ENCODE results near the gene FOXQ1. TPM values are rescaled to one million over a fixed set of nuclear protein-coding genes. Genes with fewer than 3 reads are reported as not detected.

The FOXQ1 gene
- total and polyA plus RNA-seq, 2 of the 13 experiments (the other 11 are each of a cell fraction or from before 2014, with no cell fraction given): 35.2 to 39.8 TPM

DNA sequence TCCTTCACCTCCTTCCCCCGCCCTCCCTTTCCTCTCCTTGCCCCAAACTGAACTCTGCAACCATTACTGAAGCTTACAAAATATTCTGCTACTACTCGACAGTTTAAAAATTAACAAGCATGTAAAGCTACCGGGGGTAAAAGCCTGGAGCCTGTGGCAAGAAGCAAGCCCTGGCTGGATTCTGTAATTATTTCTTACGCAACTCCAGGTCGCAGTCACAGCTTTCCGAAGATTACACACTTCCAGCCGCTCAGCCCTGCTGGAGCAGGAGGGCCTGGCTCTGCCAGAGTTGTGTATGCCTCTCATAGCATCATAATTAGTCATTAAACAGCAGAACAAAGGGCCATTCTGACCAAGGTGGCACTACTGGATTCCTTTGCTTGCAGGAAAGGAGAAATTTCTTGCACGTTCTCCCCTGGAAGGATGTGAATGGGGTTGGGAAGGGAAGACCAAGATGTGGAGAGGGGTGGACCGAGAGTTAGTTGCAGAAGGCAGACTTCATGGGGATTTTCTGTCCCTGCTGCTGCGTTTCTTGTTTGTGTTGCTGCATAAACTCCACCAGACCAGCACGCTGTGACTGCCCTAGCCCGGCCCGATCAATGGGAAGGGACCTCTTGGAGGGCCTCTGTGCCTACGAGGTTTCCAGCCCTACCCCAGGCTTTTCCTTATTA lies 23.6 kb downstream of the FOXQ1 start (continued):
- TF ChIP-seq NCOR1 (IDR thresholded peaks at IDR 0.05; ENCODE audit: borderline replicate concordance, low read length) (peak; percentile 92; the same call in 1 of the 2 replicates), TRIM24 (CRISPR knock-in tag; IDR thresholded peaks at IDR 0.05) (no peak), ZNF850 (CRISPR knock-in tag; conservative IDR thresholded peaks at IDR 0.05) (no peak), KDM2A (CRISPR knock-in tag; IDR thresholded peaks at IDR 0.05; ENCODE audit: borderline replicate concordance, low read depth) (peak; percentile 92), KLF16 (CRISPR knock-in tag; IDR thresholded peaks at IDR 0.05) (peak in 1 of 2 experiments; percentile 94; a peak in 2 of 4 replicates), ZNF570 (CRISPR knock-in tag; IDR thresholded peaks at IDR 0.05; ENCODE audit: borderline replicate concordance) (no peak), REPIN1 (CRISPR knock-in tag; IDR thresholded peaks at IDR 0.05; ENCODE audit: borderline replicate concordance, low read depth) (peak; percentile 98), ZNF263 (CRISPR knock-in tag; IDR thresholded peaks at IDR 0.05) (peak; percentile 33; the same call in 1 of the 2 replicates), SMC3 (IDR thresholded peaks at IDR 0.05; ENCODE audit: low read length) (peak; percentile 88), KAT8 (CRISPR knock-in tag; IDR thresholded peaks at IDR 0.05) (peak; percentile 86), AGO1 (IDR thresholded peaks at IDR 0.05; ENCODE audit: low read depth, low read length, poor library complexity, severe bottlenecking) (no peak), SOX5 (CRISPR knock-in tag; IDR thresholded peaks at IDR 0.05; ENCODE audit: borderline replicate concordance) (peak; percentile 90), CHCHD3 (CRISPR knock-in tag; IDR thresholded peaks at IDR 0.05) (no peak), CBFB (CRISPR knock-in tag; IDR thresholded peaks at IDR 0.05) (0 out of 2 replicates have a peak, but pooled peaks have one; percentile 38), TARDBP (CRISPR knock-in tag; IDR thresholded peaks at IDR 0.05) (peak; percentile 97), JUN (CRISPR knock-in tag; IDR thresholded peaks at IDR 0.05) (no peak; the same call in 1 of the 2 replicates), STAT5B (CRISPR knock-in tag; IDR thresholded peaks at IDR 0.05) (no peak), JARID2 (CRISPR knock-in tag; IDR thresholded peaks at IDR 0.05; ENCODE audit: insufficient replicate concordance) (no peak), MXI1 (IDR thresholded peaks at IDR 0.05; ENCODE audit: borderline replicate concordance, low read depth, low read length) (peak; percentile 80; the same call in 1 of the 3 replicates), MAZ (IDR thresholded peaks at IDR 0.05; ENCODE audit: borderline replicate concordance, low read depth, low read length) (peak; percentile 21; the same call in 1 of the 2 replicates), MAZ (CRISPR knock-in tag; IDR thresholded peaks at IDR 0.05; ENCODE audit: low read depth) (peak; percentile 91)
- TF ChIP-seq, protein P1, sequence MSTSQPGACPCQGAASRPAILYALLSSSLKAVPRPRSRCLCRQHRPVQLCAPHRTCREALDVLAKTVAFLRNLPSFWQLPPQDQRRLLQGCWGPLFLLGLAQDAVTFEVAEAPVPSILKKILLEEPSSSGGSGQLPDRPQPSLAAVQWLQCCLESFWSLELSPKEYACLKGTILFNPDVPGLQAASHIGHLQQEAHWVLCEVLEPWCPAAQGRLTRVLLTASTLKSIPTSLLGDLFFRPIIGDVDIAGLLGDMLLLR (CRISPR knock-in tag; IDR thresholded peaks at IDR 0.05): peak; percentile 74; the same call in 1 of the 2 replicates
- TF ChIP-seq, protein P2, sequence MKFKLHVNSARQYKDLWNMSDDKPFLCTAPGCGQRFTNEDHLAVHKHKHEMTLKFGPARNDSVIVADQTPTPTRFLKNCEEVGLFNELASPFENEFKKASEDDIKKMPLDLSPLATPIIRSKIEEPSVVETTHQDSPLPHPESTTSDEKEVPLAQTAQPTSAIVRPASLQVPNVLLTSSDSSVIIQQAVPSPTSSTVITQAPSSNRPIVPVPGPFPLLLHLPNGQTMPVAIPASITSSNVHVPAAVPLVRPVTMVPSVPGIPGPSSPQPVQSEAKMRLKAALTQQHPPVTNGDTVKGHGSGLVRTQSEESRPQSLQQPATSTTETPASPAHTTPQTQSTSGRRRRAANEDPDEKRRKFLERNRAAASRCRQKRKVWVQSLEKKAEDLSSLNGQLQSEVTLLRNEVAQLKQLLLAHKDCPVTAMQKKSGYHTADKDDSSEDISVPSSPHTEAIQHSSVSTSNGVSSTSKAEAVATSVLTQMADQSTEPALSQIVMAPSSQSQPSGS (CRISPR knock-in tag; IDR thresholded peaks at IDR 0.05): peak; percentile 90
- TF ChIP-seq, protein P3, sequence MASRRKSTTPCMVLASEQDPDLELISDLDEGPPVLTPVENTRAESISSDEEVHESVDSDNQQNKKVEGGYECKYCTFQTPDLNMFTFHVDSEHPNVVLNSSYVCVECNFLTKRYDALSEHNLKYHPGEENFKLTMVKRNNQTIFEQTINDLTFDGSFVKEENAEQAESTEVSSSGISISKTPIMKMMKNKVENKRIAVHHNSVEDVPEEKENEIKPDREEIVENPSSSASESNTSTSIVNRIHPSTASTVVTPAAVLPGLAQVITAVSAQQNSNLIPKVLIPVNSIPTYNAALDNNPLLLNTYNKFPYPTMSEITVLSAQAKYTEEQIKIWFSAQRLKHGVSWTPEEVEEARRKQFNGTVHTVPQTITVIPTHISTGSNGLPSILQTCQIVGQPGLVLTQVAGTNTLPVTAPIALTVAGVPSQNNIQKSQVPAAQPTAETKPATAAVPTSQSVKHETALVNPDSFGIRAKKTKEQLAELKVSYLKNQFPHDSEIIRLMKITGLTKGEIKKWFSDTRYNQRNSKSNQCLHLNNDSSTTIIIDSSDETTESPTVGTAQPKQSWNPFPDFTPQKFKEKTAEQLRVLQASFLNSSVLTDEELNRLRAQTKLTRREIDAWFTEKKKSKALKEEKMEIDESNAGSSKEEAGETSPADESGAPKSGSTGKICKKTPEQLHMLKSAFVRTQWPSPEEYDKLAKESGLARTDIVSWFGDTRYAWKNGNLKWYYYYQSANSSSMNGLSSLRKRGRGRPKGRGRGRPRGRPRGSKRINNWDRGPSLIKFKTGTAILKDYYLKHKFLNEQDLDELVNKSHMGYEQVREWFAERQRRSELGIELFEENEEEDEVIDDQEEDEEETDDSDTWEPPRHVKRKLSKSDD (CRISPR knock-in tag; IDR thresholded peaks at IDR 0.05; ENCODE audit: low read depth): peak; percentile 74
- TF ChIP-seq, protein P4, sequence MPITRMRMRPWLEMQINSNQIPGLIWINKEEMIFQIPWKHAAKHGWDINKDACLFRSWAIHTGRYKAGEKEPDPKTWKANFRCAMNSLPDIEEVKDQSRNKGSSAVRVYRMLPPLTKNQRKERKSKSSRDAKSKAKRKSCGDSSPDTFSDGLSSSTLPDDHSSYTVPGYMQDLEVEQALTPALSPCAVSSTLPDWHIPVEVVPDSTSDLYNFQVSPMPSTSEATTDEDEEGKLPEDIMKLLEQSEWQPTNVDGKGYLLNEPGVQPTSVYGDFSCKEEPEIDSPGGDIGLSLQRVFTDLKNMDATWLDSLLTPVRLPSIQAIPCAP (CRISPR knock-in tag; IDR thresholded peaks at IDR 0.05; ENCODE audit: low read depth): no peak
